HG02798 (cell line): ENCODE results near the gene ENTREP1.
"Not testable (repeated sequence)": the region's sequence is repeated elsewhere in the genome, so short reads cannot be mapped to it uniquely, and the experiment has no call there.

ENCODE experiments used
- ATAC-seq: cut with Tn5 transposase; IDR thresholded peaks from one replicate; pipeline ENCODE4 v1.9.1; 2021; ENCODE audit warnings: mild to moderate bottlenecking; ENCODE audit not compliant: unreplicated experiment, poor library complexity

ENTREP1 gene

GRCh38 chr9:69397384-69398214 lies 72.6 kb downstream of the ENTREP1 start:
- no peak for ATAC-seq

- no peak for ATAC-seq
Observed at GRCh38 chr9:69400470-69400869, 75.5 kb downstream of the ENTREP1 start.

GRCh38 chr9:69409936-69410335 lies 84.9 kb downstream of the ENTREP1 start:
- ATAC-seq = not testable (repeated sequence)

GRCh38 chr9:69411246-69411645 lies 86.2 kb downstream of the ENTREP1 start:
- no peak for ATAC-seq

GRCh38 chr9:69411931-69412740 lies 87.1 kb downstream of the ENTREP1 start:
- ATAC-seq = no peak

- no peak for ATAC-seq
Observed at GRCh38 chr9:69412741-69413150, 87.7 kb downstream of the ENTREP1 start.

- ATAC-seq = no peak
Observed at GRCh38 chr9:69420611-69421270, 95.7 kb downstream of the ENTREP1 start.

GRCh38 chr9:69421908-69422801 lies 97.1 kb downstream of the ENTREP1 start:
- peak; percentile 66 for ATAC-seq

- no peak for ATAC-seq
Observed at GRCh38 chr9:69425136-69425801, 100.3 kb downstream of the ENTREP1 start.

GRCh38 chr9:69427286-69427685 lies 102.3 kb downstream of the ENTREP1 start:
- no peak for ATAC-seq

- ATAC-seq = no peak
Observed at GRCh38 chr9:69428017-69428785, 103.2 kb downstream of the ENTREP1 start.

- ATAC-seq = no peak
Observed at GRCh38 chr9:69429281-69429680, 104.3 kb downstream of the ENTREP1 start.

- ATAC-seq = no peak
Observed at GRCh38 chr9:69430206-69430605, 105.2 kb downstream of the ENTREP1 start.

GRCh38 chr9:69431203-69431602 lies 106.2 kb downstream of the ENTREP1 start:
- no peak for ATAC-seq

- ATAC-seq = no peak
Observed at GRCh38 chr9:69431777-69432176, 106.8 kb downstream of the ENTREP1 start.

GRCh38 chr9:69432623-69433022 lies 107.6 kb downstream of the ENTREP1 start:
- ATAC-seq = no peak

- no peak for ATAC-seq
Observed at GRCh38 chr9:69433392-69433791, 108.4 kb downstream of the ENTREP1 start.

- ATAC-seq = no peak
Observed at GRCh38 chr9:69433968-69434367, 109.0 kb downstream of the ENTREP1 start.

GRCh38 chr9:69439654-69440053 lies 114.6 kb downstream of the ENTREP1 start:
- ATAC-seq = not testable (repeated sequence)
